NCI-H1694 (cell line): Measurements from ENCODE around the gene TTC28.
A peak's percentile ranks its signal among the peaks of the same experiment; 100 is the strongest.
"Not testable (repeated sequence)": the region's sequence is repeated elsewhere in the genome, so short reads cannot be mapped to it uniquely, and the experiment has no call there.

ENCODE experiments used
- DNase-seq: peaks from one replicate; lab custom pipeline; 2025; lab: John Stamatoyannopoulos, UW

TTC28 gene

DNA sequence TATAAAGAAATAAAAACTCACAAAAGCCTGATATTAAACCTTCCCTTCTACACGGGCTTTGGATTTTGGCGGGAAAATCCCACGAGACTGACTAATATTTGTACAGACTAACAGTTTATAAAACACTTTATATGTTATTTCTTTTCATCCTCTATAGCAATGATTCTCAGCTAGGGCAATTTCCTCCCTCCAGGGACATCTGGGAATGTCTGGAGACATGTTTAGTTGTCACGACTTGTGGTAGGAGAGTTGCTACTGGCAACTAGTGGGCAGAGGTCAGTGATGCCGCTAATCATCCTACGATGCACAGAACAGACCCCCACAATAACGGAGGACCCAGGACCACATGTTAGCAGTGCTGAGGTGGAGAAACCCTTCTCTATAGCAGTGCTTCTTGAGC lies 455.8 kb downstream of the TTC28 start:
- no peak for DNase-seq

DNA sequence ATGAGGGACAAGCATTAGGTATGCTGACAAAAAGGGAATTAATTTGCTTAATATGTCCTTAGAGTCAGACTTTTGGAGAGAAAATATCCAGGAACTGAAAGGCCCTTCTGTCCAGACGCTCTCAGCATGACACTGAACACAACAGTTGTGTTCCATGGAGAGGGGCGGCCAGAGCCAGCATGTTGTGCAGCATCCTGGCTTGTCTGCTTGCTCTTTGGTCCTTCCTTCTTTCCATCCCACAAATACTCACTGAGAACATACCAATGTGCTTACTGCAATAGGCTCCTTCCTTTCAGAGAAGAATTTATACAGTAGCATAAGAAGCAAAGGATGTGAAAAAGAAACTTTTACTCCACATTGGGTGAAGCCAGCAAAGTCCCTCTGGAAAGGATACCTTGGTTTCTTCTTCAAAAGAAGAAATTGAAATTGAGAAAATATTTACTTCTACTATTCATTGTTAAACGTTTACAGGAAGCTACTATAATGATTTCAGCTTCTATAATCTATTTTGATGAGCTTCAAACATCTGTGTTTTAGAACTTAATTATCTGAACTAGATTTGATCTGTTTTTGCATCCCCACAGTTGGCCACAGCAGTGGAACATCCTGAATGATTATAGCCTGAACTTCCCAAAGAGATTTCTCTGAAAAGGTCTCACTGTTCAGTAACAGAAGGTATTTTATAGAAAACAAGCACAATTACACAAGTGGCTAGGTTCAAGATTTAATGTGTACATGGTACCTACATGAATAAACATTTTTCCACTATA lies 456.5 kb downstream of the TTC28 start:
- DNase-seq: no peak

DNA sequence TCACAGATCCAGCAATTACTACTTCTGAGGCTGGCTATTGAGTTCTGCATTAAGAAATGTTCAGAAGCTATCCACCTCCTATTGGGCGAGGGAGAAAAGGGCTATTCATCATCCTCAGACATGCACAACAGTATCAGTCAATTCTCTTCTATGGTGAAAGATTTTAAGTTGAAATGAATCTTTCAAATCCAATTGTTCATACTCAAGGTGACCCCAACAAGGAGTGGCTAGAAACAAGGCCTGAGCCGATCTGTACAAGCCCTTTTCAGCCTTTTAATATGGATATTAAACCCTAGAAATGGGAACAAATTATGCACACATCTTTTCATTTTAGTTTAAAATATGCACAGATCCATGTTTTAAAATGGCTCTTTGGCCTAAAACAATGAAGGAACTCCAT lies 457.1 kb downstream of the TTC28 start:
- no peak for DNase-seq

DNA sequence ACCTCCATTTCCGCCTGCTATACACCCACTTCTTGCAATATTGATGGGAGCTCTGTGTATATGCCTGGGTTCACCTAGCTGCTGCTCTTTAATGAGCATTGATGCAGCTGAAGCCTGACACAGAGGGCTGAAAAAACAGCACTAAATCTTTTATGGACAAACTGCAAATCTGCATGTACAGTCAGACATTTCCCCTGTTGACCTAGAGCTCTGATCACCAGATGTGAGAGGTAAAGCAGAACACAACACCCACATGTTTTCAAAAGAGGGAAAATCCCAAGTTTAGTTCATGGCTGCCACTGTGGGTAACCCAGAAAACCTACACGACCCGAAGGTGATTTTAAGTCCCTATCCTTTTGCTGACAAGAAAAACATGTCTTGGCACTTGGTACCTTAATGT lies 457.6 kb downstream of the TTC28 start:
- DNase-seq: no peak

DNA sequence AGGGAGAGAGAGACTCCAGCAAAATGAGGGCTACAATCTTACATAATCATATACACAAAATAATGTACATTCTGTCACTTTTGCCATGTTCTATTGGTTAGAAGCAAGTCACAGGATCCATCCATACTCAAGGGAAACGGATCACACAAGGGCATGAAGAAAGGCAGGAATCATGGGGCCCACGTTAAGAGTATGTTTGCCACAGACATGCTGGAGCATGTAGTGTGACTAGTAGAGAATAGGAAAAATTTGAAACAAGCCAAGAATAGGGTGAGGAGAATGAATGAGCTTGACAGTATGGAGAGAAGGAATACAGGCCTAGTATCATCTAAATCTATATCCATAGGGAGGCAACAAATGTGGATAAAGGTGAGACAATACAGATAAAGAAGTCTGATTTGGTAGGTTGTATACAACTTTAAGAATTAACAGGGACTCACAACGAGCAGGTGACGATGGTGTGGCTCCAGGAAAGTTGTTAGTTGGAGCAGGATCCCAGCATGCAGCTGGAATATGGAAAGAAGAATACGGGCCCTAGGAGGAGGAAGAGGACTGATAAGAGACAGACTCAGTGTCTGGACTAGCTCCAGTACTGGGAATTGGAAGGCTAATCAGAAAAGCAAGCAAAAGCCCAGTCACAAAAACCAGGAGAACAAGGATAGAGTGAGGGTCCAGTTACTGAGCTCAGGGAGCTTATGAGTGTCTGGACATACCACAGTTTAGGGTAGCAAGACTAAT lies 458.8 kb downstream of the TTC28 start:
- DNase-seq: no peak

DNA sequence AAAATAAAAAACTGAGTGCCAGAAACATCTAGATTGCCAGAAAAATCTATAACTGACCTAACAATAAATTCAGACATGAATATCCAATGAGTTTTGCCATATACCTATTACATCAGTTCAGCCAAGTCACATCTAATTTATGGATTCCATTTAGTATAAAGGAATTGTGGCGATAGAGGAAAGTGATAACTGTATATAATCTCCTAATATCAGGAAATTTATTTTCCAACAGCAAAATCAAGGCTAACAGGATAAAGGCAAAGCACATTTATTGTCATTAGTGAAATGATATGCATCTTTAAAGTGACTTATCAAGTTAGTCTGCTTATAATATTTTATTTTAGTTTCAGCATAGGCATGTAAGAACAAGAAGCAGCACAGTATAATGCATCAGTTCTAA lies 462.4 kb downstream of the TTC28 start:
- DNase-seq: no peak

DNA sequence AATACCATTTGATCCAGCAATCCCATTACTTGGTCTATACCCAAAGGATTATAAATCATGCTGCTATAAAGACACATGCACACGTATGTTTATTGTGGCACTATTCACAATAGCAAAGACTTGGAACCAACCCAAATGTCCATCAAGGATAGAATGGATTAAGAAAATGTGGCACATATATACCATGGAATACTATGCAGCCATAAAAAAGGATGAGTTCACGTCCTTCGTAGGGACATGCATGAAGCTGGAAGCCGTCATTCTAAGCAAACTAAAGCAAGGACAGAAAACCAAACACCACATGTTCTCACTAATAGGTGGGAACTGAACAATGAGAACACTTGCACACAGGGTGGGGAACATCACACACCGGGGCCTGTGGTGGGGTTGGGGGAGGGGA lies 464.9 kb downstream of the TTC28 start:
- DNase-seq: not testable (repeated sequence)

DNA sequence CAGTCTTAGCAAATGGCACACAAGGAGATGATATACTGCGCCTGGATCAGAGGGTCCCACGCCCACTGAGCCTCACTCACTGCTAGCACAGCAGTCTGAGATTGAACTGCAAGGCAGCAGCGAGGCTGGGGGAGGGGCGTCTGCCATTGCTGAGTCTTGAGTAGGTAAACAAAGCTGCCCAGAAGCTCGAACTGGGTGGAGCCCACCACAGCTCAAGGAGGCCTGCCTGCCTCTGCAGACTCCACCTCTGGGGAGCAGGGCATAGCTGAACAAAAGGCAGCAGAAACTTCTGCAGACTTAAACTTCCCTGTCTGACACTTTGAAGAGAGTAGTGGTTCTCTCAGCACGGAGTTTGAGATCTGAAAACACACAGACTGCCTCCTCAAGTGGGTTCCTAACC lies 470.2 kb downstream of the TTC28 start:
- not testable (repeated sequence) for DNase-seq

DNA sequence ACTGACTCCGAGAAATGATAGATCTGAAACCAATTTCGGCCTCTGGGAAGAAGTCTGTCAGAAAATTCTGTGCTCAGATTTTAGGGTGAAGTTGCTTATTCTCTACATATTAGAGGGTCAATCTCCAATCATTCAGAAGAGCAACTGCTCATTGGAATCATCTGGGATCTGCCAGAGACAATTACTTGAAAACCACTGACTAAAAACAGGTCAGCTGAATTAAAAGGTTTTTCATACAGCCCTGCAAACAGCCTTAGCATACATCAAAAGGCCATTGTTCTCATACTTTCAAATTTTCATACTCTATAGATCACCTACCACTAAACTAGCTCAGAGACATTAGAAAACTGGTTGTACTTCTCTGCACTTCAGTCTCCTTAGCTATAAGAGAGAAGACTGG lies 470.9 kb downstream of the TTC28 start:
- no peak for DNase-seq

DNA sequence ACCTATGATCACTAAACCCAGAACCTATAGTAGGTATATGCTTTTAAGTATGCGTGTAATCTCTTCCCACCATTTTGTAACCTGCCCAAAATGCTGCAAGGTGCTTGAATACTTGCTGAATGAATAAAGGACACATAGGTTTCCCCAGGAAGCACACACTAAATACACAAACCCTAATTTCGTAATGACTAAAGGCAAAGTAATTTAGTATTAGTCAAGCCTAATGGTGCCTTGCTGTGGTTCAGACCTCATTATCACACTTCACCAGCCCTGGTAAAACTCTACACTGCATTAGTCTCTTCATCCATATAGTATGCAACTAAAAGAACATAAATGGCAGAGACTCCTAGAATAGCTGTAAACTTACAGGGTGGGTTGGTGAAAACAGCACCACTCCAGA lies 471.6 kb downstream of the TTC28 start:
- DNase-seq: no peak

DNA sequence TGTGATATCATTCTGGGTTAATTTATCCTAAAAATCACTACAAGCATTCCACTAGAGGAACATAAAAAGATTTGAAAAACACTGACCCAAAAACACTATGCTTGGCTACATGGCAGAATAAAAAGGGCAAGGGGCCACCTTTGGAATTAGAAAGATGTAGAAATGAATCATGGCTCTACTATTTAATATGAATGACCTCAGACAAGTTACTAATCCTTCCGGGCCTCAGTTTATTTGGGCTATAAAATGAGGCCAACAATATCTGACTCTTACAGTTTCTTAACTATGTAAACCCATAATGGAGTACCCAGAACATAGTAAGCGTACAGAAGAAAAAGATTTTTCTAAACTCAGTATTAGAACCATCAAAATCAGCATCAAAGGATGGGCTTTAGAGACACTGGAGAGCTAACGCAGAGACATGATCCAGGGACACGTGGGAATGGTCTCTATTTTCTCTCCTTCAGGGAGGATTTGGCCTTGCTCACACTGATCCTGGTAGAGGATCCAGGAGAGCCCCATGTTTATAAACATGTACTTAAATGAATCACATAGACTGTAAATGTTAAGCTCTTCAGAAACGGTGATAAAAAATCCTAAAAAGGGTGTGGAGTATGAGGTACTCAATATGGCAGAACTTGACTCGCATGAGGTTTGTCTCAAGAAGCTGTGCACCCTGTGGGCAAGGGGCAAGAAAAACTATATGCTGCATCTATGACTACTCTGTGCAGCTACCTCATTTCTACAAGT lies 472.2 kb downstream of the TTC28 start:
- DNase-seq: no peak

DNA sequence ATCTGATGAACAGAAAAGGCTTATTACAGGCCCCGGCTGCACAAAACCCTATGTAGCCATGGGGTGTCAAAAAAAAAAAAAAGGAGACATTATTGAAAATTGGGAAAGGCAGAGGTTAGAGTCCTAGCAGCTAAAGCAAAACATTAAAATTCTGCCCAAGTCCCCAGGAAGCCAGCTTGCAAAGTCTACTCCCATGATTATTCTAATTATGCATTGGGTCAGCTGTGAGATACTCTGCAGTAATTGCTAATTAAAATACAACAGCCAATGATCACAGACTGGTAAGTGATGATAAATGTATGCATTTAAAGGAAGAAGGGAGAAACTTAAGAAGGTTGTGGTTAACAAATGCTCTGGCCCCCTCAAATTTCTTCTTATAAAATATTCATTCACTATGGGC lies 473.7 kb downstream of the TTC28 start:
- DNase-seq: no peak

DNA sequence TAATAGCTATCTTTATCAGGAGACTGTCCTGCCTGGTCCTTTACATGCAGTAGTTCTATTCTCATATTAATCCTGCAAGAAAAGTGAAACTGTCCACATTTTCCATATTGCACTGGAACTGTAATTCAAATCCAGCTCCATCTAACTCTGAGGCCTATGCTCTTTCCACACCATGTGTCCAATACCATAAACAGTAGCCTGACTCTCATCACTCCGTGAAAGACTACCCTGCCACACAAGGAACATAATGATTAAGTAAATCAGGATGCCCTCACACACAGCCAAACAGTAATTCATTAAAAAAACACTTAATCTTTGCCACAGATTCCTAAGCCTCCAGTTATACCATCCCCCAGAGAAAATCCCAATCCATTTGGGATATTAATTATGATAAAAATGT lies 475.3 kb downstream of the TTC28 start:
- DNase-seq: no peak

DNA sequence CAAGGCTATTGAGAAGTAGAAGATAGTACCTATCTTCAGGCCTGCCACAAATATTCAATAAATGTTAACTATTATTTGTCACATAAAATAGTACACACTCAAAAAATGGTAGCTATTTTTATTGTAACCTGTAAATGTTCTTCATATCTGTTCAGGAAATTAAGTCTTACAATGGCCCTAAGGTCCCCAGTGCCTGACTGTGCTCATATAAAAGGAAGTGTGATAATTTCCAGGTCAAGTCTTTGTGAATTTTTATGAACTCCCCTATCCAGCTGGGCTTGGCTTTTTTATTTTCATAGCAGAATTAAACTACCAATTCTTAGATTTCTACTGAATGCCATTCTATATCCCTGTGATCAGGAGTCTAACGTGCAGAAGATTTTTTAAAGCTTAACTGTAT lies 476.4 kb downstream of the TTC28 start:
- DNase-seq: no peak

DNA sequence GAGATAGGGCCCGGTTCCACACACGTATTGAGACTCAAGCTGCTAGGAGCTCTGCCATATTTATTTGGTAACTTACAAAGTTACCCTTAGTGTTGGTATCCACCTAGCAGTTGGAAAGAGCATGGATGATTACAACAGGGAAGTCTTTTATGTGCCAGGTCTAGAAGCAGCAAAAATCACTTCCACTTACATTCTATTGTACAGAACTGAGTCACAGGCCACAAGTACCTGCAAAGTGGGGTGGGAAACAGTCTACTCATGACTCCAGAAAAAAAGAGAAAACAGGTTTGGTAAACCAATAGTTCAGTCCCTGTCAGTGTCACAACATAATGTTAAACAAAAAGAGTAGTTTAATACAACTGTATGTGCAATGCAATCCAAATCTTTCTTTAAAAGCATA lies 480.9 kb downstream of the TTC28 start:
- DNase-seq: no peak

DNA sequence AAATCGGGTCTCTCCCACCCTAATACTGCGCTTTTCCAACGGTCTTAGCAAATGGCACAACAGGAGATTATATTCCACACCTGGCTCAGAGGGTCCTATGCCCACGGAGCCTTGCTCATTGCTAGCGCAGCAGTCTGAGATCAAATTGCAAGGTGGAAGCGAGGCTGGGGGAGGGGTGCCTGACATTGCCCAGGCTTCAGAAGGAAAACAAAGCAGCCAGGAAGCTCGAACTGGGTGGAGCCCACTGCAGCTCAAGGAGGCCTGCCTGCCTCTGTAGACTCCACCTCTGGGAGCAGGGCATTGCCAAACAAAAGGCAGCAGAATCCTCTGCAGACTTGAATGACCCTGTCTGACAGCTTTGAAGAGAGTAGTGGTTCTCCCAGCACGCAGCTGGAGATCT lies 488.1 kb downstream of the TTC28 start:
- not testable (repeated sequence) for DNase-seq

DNA sequence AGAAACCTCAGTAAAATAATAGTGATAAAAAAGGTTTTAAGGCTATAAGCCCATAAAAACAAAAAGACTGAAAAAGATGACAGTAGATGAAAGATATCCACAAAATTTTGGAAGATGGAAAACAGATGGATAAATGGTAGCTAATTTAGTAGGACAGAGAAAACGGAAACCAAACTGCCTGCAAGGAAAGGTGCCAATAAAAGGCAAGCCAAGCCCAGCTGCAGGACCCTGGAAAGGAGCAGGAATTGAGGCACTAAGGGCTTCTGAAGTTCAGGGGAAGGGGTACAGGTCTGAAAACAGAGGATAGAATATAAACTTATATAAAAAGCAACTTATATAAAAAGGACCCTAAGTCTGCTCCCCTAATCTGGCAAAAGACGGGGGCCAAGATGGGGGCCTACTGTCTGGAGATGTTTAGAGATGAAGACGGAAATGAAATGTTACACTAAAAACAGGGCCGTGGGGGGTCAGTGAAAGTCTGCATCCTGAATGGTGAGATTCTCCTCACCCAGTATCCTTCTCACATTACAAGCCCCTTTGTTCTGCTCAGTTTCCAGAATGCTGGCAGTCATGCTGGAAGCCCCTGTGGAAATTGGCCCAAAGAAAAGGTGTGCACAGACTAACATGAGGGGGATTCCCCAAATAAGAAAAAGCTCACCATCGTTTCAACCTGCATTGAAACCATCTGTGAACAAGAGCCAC lies 491.3 kb downstream of the TTC28 start:
- no peak for DNase-seq

DNA sequence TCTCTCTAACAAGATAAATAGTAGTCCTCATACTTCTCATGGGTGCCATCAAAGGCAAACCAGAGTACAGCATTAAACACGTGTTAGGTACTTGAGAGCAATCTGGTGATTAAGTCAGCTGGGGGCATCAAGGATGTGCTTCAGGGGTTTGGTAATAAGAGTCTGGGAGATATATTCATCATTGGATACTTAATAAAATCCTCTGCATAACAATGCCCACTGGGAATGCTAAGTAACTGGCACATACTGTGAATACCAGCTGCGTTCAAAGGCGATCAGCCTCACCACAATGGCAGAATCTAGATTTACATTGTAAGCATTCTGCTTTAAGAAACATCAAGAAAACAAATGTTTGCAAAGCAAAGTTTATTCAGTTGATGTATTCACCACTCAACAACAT lies 492.0 kb downstream of the TTC28 start:
- no peak for DNase-seq

DNA sequence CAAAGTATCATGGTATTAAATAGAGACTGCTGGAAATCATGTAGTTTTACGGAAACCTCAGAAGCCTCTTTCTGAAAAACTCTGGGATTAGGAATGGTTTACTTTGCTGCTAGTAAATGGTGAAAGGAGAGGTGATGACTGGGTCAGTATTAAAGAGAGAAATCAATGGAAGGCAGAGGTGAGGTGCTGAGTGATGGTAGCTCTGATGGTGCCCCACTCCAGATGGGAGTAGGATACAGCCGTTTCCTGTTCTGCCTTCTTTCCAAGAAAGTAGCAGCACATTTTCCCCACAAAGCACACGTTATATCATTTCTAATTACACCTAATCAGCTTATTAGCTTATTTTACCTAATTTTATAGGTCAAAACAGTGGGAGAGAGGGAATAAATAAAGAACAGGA lies 493.0 kb downstream of the TTC28 start:
- DNase-seq: no peak

DNA sequence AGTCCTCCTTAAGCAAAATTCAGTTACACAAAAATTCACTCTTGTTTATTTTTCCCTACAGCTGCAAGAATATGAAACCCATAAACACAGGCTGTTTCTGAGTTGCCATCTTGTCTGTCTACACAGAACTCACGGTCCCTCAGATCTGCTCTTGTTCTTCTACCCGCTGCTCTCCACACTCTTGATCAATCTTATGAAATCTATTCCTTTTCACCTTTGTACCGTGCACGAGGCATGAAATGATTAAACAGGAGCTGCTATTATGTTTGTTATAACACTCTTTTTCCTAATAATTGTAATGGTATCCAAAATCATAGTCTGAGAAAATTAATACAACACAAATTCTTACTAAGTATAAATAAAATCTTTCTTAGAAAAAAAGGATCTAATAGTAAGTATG lies 494.5 kb downstream of the TTC28 start:
- no peak for DNase-seq

DNA sequence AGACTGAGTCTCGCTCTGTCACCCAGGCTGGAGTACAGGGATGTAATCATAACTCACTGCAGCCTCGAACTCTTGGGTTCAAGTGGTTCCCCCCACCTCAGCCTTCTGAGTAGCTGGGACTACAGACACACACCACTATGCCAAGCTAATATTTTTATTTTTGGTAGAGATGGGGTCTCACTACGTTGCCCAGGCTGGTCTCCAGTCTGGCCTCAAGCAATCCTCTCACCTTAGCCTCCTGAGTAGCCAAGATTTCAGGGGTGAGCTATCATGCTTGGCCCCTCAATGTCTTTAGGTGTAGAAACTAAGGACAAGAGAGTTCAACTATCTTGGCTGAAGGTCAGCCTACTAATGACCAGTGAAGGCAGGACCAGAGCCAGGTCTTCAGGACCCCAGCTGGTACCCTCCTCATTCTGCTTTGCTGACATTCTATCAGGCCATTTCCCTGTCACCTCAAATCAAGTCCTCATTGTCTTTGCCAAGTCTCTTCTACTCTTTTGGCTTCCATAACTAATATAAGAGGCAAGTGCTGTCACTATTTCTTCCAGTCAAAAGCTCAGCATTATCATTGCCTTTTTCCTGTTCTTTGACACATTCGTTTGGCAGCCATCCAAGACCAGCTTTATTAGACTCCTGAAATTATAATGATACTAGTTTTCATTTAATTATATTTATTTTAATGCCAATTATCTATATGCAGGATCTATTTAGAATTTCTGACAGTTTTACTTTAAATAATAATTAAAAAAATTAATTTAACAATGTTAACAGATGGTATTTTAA lies 496.4 kb downstream of the TTC28 start:
- DNase-seq: peak; percentile 9
